HepG2 (cell line): ENCODE measurements around the gene TCFL5. TPM values are rescaled to one million over a fixed set of nuclear protein-coding genes. Genes with fewer than 3 reads are reported as not detected.

Source experiments
- BORCS8-MEF2B ChIP-seq: sonication (generic); formaldehyde crosslinking; IDR thresholded peaks from 2 replicates; pipeline ENCODE4 v1.8.0; 2022; ENCODE audit warnings: mild to moderate bottlenecking, missing genetic modification reagents
- DNMT1 ChIP-seq: sonication (generic); formaldehyde crosslinking; IDR thresholded peaks from 2 replicates; pipeline ENCODE4 v1.5.1; 2020; ENCODE audit warnings: mild to moderate bottlenecking, missing genetic modification reagents
- GFI1 ChIP-seq: sonication (generic); formaldehyde crosslinking; IDR thresholded peaks from 2 replicates; pipeline ENCODE4 v1.5.0; 2020; ENCODE audit warnings: missing genetic modification reagents, mild to moderate bottlenecking, borderline replicate concordance
- HCFC1 ChIP-seq: fragments of 150-350 bp; IDR thresholded peaks from 2 replicates; pipeline ENCODE4 v1.6.1; 2014; ENCODE audit warnings: low read depth, low read length
- HDAC2 ChIP-seq: sonication (generic); formaldehyde crosslinking; IDR thresholded peaks from 2 replicates; pipeline ENCODE4 v1.4.0; 2020; ENCODE audit warnings: missing genetic modification reagents
- HNF4G ChIP-seq, 2 experiments: sonication (generic) in 1 of 2; formaldehyde crosslinking in 1 of 2; IDR thresholded peaks; 2 replicates each; pipeline versions ENCODE4 v1.4.0 to v1.6.1; 2011 to 2020; ENCODE audit warnings: borderline replicate concordance in 2 of 2, low read depth in 2 of 2, mild to moderate bottlenecking in 2 of 2, low read length in 1 of 2, missing genetic modification reagents in 1 of 2, moderate library complexity in 1 of 2
- HNRNPUL1 ChIP-seq: fragments of 200-400 bp; formaldehyde crosslinking; IDR thresholded peaks from 2 replicates; pipeline ENCODE4 v1.6.1; 2017; ENCODE audit warnings: low read depth, mild to moderate bottlenecking, low read length, moderate library complexity
- KLF6 ChIP-seq: IDR thresholded peaks from 2 replicates; pipeline ENCODE4 v1.8.0; 2016; ENCODE audit warnings: missing biosample characterization, missing genetic modification reagents
- KLF9 ChIP-seq: IDR thresholded peaks from 2 replicates; pipeline ENCODE4 v1.6.1; 2016; ENCODE audit warnings: low read depth
- ONECUT2 ChIP-seq: sonication (generic); formaldehyde crosslinking; IDR thresholded peaks from 2 replicates; pipeline ENCODE4 v1.4.0; 2020; ENCODE audit warnings: missing genetic modification reagents
- RFX5 ChIP-seq: IDR thresholded peaks from 2 replicates; pipeline ENCODE4 v1.6.1; 2011; ENCODE audit warnings: low read depth, low read length, improper control_type of control experiment
- RXRB ChIP-seq: IDR thresholded peaks from 2 replicates; pipeline ENCODE4 v1.6.1; 2016; ENCODE audit warnings: borderline replicate concordance, missing genetic modification reagents, missing compliant biosample characterization
- SALL1 ChIP-seq: sonication (generic); formaldehyde crosslinking; IDR thresholded peaks from 2 replicates; pipeline ENCODE4 v1.8.0; 2022; ENCODE audit warnings: mild to moderate bottlenecking, missing genetic modification reagents
- TEAD2 ChIP-seq: sonication (generic); formaldehyde crosslinking; IDR thresholded peaks from 2 replicates; pipeline ENCODE4 v1.9.0; 2021; ENCODE audit warnings: missing genetic modification reagents
- ZNF563 ChIP-seq: sonication (generic); formaldehyde crosslinking; IDR thresholded peaks from 2 replicates; pipeline ENCODE4 v1.8.0; 2022; ENCODE audit warnings: mild to moderate bottlenecking, moderate library complexity, missing genetic modification reagents
- ZSCAN12 ChIP-seq: sonication (generic); formaldehyde crosslinking; IDR thresholded peaks from 2 replicates; pipeline ENCODE4 v1.9.0; 2021; ENCODE audit warnings: mild to moderate bottlenecking, missing genetic modification reagents
- polyA plus RNA-seq, 8 experiments: library from polyadenylated mRNA; depleted of rRNA in 3 of 8; stranded (reverse) in 7 of 8; unstranded in 1 of 8; fragments of >200 nt; fragmentation: Illumina TruSeq in 4 of 8; extraction: Trizol in 4 of 8; gene quantifications; 2 replicates each; pipeline versions ENCODE4 v1.2.1 to v1.2.3, GENCODE V29; 2011 to 2016; ENCODE audit warnings: low read depth in 4 of 8, missing spikeins in 1 of 8, mixed read lengths in 1 of 8; ENCODE audit not compliant: insufficient read depth in 1 of 8
- total RNA-seq, 5 experiments: library from RNA; depleted of rRNA; stranded (reverse); fragments of >200 nt; fragmentation: Illumina TruSeq; extraction: Trizol; gene quantifications; 2 replicates each; pipeline ENCODE4 v1.2.3, GENCODE V29; 2016; ENCODE audit warnings: low read depth in 1 of 5
- TF ChIP-seq, protein P1 (sequence below): sonication (generic); formaldehyde crosslinking; IDR thresholded peaks from 2 replicates; pipeline ENCODE4 v1.4.0; 2020; ENCODE audit warnings: missing genetic modification reagents, low read depth, mild to moderate bottlenecking, borderline replicate concordance
- TF ChIP-seq, protein P2 (sequence below): sonication (generic); formaldehyde crosslinking; IDR thresholded peaks from 2 replicates; pipeline ENCODE4 v1.5.1; 2020; ENCODE audit warnings: missing genetic modification reagents, mild to moderate bottlenecking, borderline replicate concordance
- TF ChIP-seq, protein P3 (sequence below): IDR thresholded peaks from 2 replicates; pipeline ENCODE4 v1.6.1; 2012; ENCODE audit warnings: low read depth, low read length, improper control_type of control experiment
- TF ChIP-seq, protein P4 (sequence below): sonication (generic); formaldehyde crosslinking; IDR thresholded peaks from 2 replicates; pipeline ENCODE4 v1.4.0; 2020; ENCODE audit warnings: missing genetic modification reagents
- TF ChIP-seq, protein P5 (sequence below): sonication (generic); formaldehyde crosslinking; IDR thresholded peaks from 2 replicates; pipeline ENCODE4 v1.8.0; 2022; ENCODE audit warnings: missing genetic modification reagents, mild to moderate bottlenecking, borderline replicate concordance
- TF ChIP-seq, protein P6 (sequence below): sonication (generic); formaldehyde crosslinking; IDR thresholded peaks from 2 replicates; pipeline ENCODE4 v1.5.1; 2020; ENCODE audit warnings: missing genetic modification reagents, mild to moderate bottlenecking, borderline replicate concordance

The TCFL5 gene
- total and polyA plus RNA-seq, 2 of the 13 experiments (the other 11 are each of a cell fraction or from before 2014, with no cell fraction given), result 14.8 to 20.0 TPM

DNA sequence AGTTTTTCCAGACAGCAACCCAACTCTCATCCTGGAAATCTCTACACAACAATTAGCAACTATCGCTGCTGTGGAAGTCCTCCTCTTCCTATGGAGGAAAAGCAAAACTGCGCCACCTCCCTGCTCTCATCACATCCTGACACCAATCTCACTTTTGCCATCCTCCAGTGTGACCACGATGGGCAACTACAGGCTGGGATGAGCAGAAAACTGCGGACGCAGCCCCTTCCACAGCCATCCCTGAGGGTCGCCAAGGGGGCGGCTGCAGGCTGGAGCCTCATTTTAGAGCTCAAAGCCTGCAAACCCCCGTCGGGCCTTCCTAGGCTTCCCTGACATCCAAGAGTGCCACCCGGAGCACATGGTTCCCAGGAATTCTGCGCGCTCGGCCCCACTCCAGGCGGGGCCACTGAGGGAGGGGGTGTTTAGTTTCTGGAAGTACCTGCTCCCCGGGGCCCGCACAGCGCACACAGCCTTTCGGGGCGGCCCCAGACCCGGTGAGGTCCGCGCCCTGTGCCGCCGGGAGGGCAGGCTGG lies 1.2 kb downstream of the TCFL5 start (continued):
- TF ChIP-seq, protein P1, sequence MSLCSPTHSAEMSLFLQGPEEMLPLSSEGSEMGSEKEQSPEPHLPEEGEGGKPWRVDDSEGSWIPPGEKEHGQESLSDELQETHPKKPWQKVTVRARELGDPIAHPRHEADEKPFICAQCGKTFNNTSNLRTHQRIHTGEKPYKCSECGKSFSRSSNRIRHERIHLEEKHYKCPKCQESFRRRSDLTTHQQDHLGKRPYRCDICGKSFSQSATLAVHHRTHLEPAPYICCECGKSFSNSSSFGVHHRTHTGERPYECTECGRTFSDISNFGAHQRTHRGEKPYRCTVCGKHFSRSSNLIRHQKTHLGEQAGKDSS (CRISPR knock-in tag), result no peak
- no peak for TF ChIP-seq HCFC1
- no peak for TF ChIP-seq HNRNPUL1
- TF ChIP-seq, protein P2, sequence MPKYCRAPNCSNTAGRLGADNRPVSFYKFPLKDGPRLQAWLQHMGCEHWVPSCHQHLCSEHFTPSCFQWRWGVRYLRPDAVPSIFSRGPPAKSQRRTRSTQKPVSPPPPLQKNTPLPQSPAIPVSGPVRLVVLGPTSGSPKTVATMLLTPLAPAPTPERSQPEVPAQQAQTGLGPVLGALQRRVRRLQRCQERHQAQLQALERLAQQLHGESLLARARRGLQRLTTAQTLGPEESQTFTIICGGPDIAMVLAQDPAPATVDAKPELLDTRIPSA (CRISPR knock-in tag), result no peak
- TF ChIP-seq, protein P3, sequence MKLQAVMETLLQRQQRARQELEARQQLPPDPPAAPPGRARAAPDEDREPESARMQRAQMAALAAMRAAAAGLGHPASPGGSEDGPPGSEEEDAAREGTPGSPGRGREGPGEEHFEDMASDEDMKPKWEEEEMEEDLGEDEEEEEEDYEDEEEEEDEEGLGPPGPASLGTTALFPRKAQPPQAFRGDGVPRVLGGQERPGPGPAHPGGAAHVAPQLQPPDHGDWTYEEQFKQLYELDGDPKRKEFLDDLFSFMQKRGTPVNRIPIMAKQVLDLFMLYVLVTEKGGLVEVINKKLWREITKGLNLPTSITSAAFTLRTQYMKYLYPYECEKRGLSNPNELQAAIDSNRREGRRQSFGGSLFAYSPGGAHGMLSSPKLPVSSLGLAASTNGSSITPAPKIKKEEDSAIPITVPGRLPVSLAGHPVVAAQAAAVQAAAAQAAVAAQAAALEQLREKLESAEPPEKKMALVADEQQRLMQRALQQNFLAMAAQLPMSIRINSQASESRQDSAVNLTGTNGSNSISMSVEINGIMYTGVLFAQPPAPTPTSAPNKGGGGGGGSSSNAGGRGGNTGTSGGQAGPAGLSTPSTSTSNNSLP, result no peak
- TF ChIP-seq TEAD2 (CRISPR knock-in tag), result no peak
- no peak for TF ChIP-seq HDAC2 (CRISPR knock-in tag)
- TF ChIP-seq ONECUT2, result no peak
- TF ChIP-seq GFI1 (CRISPR knock-in tag), result no peak
- no peak for TF ChIP-seq RXRB (CRISPR knock-in tag)
- TF ChIP-seq, protein P4, sequence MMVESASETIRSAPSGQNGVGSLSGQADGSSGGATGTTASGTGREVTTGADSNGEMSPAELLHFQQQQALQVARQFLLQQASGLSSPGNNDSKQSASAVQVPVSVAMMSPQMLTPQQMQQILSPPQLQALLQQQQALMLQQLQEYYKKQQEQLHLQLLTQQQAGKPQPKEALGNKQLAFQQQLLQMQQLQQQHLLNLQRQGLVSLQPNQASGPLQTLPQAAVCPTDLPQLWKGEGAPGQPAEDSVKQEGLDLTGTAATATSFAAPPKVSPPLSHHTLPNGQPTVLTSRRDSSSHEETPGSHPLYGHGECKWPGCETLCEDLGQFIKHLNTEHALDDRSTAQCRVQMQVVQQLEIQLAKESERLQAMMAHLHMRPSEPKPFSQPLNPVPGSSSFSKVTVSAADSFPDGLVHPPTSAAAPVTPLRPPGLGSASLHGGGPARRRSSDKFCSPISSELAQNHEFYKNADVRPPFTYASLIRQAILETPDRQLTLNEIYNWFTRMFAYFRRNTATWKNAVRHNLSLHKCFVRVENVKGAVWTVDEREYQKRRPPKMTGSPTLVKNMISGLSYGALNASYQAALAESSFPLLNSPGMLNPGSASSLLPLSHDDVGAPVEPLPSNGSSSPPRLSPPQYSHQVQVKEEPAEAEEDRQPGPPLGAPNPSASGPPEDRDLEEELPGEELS (CRISPR knock-in tag), result no peak
- no peak for TF ChIP-seq KLF9 (CRISPR knock-in tag)
- no peak for TF ChIP-seq SALL1 (CRISPR knock-in tag)
- peak; percentile 20 for TF ChIP-seq ZNF563 (CRISPR knock-in tag)
- TF ChIP-seq, protein P5, sequence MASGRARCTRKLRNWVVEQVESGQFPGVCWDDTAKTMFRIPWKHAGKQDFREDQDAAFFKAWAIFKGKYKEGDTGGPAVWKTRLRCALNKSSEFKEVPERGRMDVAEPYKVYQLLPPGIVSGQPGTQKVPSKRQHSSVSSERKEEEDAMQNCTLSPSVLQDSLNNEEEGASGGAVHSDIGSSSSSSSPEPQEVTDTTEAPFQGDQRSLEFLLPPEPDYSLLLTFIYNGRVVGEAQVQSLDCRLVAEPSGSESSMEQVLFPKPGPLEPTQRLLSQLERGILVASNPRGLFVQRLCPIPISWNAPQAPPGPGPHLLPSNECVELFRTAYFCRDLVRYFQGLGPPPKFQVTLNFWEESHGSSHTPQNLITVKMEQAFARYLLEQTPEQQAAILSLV (CRISPR knock-in tag), result no peak
- TF ChIP-seq BORCS8-MEF2B (CRISPR knock-in tag), result peak; percentile 35; the same call in 1 of the 2 replicates
- TF ChIP-seq ZSCAN12 (CRISPR knock-in tag), result no peak
- no peak for TF ChIP-seq HNF4G (IDR thresholded peaks at IDR 0.05; ENCODE audit: borderline replicate concordance, low read depth, low read length)
- TF ChIP-seq HNF4G (CRISPR knock-in tag; IDR thresholded peaks at IDR 0.05; ENCODE audit: borderline replicate concordance, low read depth), result no peak
- TF ChIP-seq, protein P6, sequence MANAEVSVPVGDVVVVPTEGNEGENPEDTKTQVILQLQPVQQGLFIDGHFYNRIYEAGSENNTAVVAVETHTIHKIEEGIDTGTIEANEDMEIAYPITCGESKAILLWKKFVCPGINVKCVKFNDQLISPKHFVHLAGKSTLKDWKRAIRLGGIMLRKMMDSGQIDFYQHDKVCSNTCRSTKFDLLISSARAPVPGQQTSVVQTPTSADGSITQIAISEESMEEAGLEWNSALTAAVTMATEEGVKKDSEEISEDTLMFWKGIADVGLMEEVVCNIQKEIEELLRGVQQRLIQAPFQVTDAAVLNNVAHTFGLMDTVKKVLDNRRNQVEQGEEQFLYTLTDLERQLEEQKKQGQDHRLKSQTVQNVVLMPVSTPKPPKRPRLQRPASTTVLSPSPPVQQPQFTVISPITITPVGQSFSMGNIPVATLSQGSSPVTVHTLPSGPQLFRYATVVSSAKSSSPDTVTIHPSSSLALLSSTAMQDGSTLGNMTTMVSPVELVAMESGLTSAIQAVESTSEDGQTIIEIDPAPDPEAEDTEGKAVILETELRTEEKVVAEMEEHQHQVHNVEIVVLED (CRISPR knock-in tag), result no peak
- TF ChIP-seq DNMT1 (CRISPR knock-in tag), result no peak
- no peak for TF ChIP-seq KLF6 (CRISPR knock-in tag)
- no peak for TF ChIP-seq RFX5
